ENCODE measurements around the gene MND1. TPM values are rescaled to one million over a fixed set of nuclear protein-coding genes. Genes with fewer than 3 reads are reported as not detected.

Gene MND1
- total RNA-seq, 1 donor from 2014 or later, result 18.8 TPM

DNA sequence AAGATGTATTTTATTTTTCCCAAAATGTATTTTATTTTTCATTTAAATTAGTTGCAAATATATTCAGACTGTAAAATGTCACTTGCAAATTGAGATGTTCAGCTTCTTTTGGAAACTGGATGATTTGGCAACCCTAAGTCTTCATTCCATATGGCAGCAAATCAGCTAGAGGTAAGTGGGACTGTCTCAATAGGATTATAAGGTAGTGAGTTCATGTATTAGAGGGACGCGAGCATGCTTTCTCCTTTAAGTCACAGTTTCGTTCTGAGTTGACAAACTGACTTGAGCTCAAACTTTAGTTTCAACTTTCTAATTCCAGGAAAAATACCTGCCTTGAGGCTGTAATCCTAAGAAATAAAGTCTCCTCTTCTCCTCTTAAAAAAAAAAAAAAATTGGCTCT lies 77.5 kb downstream of the MND1 start:
- intact Hi-C loops (cut with micrococcal nuclease), result no loop called here
- DNase-seq, result peak; percentile 73
- Mint-ChIP-seq H3K27me3 (no peaks in the 10 kb centered on the region), H3K36me3 (ENCODE audit: low read depth) (peaks cover 2% of the 10 kb centered on the region), H3K9me3 (no peaks in the 10 kb centered on the region), H3K4me3 (no peak overlapping the region), H3K27ac (no peak overlapping the region), H3K4me1 (peaks cover 25% of the 10 kb centered on the region)

DNA sequence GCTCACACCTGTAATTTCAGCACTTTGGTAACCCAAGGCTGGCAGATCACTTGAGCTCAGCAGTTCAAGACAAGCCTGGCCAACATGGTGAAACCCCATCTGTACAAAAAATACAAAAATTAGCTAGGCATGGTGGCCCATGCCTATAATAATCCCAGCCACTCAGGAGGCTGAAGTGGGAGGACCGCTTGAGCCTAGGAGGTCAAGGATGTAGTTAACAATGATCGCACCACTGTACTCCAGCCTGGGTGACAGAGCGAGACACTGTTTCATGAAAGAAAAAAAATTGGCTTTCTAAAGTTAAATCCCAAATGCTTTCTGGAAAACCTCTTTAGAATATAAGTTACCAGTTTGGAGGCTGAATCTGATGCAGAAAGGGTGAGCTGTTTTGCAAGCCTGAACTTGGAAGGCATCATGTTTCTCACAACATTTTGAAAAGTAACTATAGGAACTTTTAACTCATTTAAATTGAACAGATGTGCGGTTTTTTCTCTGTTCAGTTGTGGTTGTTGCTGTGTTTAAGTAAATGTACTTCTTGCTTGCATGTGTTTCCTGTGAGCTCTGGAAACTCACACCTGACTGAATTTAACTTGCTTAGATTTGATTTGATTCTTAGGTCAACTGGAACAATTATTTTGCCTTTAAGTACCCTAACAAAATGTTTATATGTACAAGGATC lies 81.9 kb downstream of the MND1 start:
- Mint-ChIP-seq H3K36me3 (ENCODE audit: low read depth) (no peaks in the 10 kb centered on the region), H3K9me3 (no peaks in the 10 kb centered on the region), H3K27ac (peak overlapping the region; percentile 70), H3K4me3 (peak overlapping the region; percentile 32), H3K27me3 (no peaks in the 10 kb centered on the region), H3K4me1 (peaks cover 43% of the 10 kb centered on the region)
- intact Hi-C loops (cut with micrococcal nuclease), result loop anchor here (5.0 kb wide), 1 partner anchor 34 kb away; no protein-coding TSS in a partner anchor
- DNase-seq, result peak; percentile 78

DNA sequence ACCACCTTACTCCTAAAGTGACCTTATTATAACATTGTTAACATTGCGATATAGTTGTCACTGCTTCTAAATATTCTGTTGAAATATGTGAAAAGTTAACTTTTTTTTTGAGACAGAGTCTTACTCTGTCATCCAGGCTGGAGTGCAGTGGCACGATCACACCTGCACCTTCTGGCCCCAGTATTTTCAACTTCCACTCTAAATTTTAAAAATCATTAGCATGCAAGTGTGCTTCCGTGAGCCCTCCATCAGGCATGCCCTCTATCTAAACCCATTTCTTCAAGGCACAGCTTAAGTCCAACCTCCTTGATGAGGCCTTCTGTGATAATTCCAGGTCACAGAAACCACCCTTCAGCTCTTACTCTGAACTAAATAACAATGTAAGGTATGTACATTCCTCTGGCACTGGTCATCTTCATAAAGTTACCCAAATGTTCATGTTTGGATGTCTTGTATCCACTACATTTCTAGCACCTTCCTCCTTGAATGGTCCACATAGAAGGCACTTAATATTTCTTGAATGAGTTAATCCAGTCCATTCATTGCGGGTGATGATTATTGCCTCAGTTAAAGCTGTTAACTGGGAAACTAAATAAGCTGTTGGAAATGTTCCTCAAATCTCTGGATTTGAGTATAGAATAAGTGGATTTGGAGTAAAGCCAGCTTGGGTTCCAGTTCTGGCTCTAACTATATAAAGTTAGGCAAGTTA lies 83.0 kb downstream of the MND1 start:
- DNase-seq, result no peak
- H3K4me1 Mint-ChIP-seq, result peaks cover 43% of the 10 kb centered on the region
- H3K36me3 Mint-ChIP-seq (ENCODE audit: low read depth), result no peaks in the 10 kb centered on the region
- H3K9me3 Mint-ChIP-seq, result no peaks in the 10 kb centered on the region
- no peak overlapping the region for H3K4me3 Mint-ChIP-seq
- intact Hi-C loops (cut with micrococcal nuclease), result loop anchor here (5.0 kb wide), 1 partner anchor 35 kb away; no protein-coding TSS in a partner anchor
- H3K27me3 Mint-ChIP-seq, result no peaks in the 10 kb centered on the region
- H3K27ac Mint-ChIP-seq, result peak overlapping the region; percentile 0

DNA sequence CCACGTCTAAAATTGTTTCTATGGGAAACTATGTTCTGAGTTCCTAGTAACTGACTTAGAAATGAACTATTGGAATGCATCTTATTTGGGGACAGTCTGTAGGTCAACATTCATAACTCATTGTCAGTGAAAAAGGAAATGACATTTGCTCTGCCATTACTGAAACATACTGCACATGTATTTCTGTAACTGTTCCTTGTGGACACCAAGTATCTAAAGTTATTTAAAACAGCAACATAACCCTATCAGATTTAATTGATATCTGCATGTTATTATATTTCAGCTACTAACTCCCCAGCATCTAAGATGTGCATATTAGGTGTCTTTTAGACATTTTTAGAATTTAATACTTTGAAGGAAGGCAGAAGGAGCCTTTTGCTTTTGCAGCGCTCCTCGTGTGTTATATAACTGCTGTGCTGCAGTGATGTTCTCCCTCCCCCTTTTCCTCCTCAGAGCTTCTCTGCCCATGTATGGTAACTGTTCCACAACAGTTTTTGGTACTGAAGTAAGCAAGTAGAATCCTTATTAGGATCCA lies 84.5 kb downstream of the MND1 start:
- no peak for DNase-seq
- Mint-ChIP-seq H3K9me3 (no peaks in the 10 kb centered on the region), H3K27ac (no peak overlapping the region), H3K4me3 (no peak overlapping the region), H3K27me3 (no peaks in the 10 kb centered on the region), H3K4me1 (peaks cover 50% of the 10 kb centered on the region), H3K36me3 (ENCODE audit: low read depth) (no peaks in the 10 kb centered on the region)
- intact Hi-C loops (cut with micrococcal nuclease), result loop anchor here (5.0 kb wide), 1 partner anchor 37 kb away; no protein-coding TSS in a partner anchor

DNA sequence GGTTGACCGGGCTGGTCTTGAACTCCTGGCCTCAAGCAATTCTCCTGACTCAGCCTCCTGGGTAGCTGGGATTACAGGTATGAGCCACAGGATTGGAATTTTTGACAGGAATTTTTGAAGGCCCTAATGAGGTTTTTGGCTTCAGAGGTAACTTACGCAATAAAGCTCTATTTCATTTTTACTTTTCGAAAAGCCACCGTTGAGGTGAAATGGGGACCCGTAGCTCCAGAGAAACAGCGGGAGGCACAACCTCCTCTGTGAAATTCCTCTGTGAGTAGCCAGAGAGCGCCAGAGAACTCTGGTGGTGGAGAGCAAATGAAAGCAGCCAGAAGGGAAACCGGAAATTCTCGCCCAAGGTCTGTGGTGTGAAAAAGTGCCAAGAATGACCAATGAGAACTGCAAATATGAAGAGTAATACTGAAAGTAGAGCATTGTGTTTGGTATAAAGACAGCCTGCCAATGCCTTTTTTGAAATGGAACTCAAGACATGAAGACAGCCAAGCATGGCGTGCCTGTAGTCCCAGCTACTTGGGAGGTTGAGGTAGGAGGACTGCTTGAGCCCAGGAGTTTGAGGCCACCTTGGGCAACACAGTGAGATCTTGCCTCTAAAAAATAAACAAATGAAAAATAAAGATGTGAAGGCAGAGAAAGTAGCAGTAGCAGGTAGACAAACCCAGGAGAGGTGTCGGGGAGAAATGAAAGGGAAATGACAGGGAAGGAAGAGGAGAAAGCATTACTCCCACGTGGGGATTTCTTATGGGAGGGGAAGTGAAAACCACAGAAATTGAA lies 88.7 kb downstream of the MND1 start:
- Mint-ChIP-seq H3K27ac (peak overlapping the region; percentile 91), H3K27me3 (peaks cover 1% of the 10 kb centered on the region), H3K4me1 (peaks cover 45% of the 10 kb centered on the region), H3K36me3 (ENCODE audit: low read depth) (no peaks in the 10 kb centered on the region), H3K4me3 (peak overlapping the region; percentile 83), H3K9me3 (no peaks in the 10 kb centered on the region)
- DNase-seq, result peak; percentile 93
- intact Hi-C loops (cut with micrococcal nuclease), result loop anchor here (1.0 to 10.0 kb wide), 7 partner anchors 34 to 278 kb away; no protein-coding TSS in a partner anchor

- H3K27ac Mint-ChIP-seq, result peak overlapping the region; percentile 91
- H3K27me3 Mint-ChIP-seq, result peaks cover 1% of the 10 kb centered on the region
- DNase-seq, result no peak
- peak overlapping the region; percentile 83 for H3K4me3 Mint-ChIP-seq
- H3K4me1 Mint-ChIP-seq, result peaks cover 47% of the 10 kb centered on the region
- intact Hi-C loops (cut with micrococcal nuclease), result loop anchor here (1.0 to 10.0 kb wide), 8 partner anchors 34 to 279 kb away; no protein-coding TSS in a partner anchor
- no peaks in the 10 kb centered on the region for H3K9me3 Mint-ChIP-seq
- no peaks in the 10 kb centered on the region for H3K36me3 Mint-ChIP-seq (ENCODE audit: low read depth)
Observed at GRCh38 chr4:153433754-153434105, 89.2 kb downstream of the MND1 start.

GRCh38 chr4:153434190-153434589 lies 89.7 kb downstream of the MND1 start:
- H3K36me3 Mint-ChIP-seq (ENCODE audit: low read depth), result no peaks in the 10 kb centered on the region
- peak overlapping the region; percentile 91 for H3K27ac Mint-ChIP-seq
- no peaks in the 10 kb centered on the region for H3K9me3 Mint-ChIP-seq
- intact Hi-C loops (cut with micrococcal nuclease), result loop anchor here (1.0 to 10.0 kb wide), 2 partner anchors 89 to 279 kb away; no protein-coding TSS in a partner anchor
- H3K4me3 Mint-ChIP-seq, result peak overlapping the region; percentile 83
- H3K27me3 Mint-ChIP-seq, result peaks cover 1% of the 10 kb centered on the region
- DNase-seq, result no peak
- peaks cover 47% of the 10 kb centered on the region for H3K4me1 Mint-ChIP-seq

DNA sequence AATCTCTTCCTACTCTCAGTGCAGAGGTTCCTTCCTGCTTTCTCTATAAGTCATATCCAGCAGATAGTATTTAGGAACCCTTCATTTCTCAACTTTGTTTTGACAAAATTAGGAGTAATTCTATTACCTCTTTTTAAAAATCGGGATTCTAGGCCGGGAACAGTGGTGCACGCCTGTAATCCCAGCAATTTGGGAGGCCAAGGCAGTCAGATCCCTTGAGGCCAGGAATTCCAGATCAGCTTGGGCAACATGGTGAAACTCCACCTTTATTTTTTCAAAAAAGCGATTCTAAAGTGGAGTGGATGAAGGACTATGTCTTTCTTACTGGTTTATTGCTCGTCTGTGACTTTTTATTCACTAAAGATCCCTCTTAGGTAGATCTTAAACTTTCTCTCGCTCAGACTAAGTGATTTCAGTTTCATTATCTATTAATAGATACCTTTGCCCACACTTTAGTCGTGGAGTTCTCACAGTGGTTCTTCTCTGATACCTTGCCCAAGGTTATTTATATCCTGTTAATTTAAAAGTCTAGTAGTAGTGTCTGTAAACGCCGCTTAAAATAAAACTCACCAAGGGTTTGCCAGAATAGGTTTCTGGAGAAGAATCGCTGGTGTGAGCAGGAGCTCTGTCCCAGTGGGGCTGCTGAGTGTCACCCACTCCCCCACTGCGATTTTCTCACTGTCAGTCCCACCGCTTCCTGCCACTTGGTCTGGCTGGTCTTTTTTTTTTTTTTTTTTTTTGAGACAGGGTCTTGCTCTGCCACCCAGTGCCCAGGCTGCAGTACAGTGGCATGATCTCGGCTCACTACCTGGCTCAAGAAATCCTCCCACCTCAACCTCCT lies 94.6 kb downstream of the MND1 start:
- H3K27ac Mint-ChIP-seq, result peak overlapping the region; percentile 75
- H3K27me3 Mint-ChIP-seq, result peaks cover 3% of the 10 kb centered on the region
- peak; percentile 76 for DNase-seq
- H3K4me1 Mint-ChIP-seq, result peaks cover 27% of the 10 kb centered on the region
- no peaks in the 10 kb centered on the region for H3K9me3 Mint-ChIP-seq
- H3K4me3 Mint-ChIP-seq, result peak overlapping the region; percentile 80
- intact Hi-C loops (cut with micrococcal nuclease), result loop anchor here (1.0 to 10.0 kb wide), 4 partner anchors 11 to 284 kb away; no protein-coding TSS in a partner anchor
- H3K36me3 Mint-ChIP-seq (ENCODE audit: low read depth), result no peaks in the 10 kb centered on the region

DNA sequence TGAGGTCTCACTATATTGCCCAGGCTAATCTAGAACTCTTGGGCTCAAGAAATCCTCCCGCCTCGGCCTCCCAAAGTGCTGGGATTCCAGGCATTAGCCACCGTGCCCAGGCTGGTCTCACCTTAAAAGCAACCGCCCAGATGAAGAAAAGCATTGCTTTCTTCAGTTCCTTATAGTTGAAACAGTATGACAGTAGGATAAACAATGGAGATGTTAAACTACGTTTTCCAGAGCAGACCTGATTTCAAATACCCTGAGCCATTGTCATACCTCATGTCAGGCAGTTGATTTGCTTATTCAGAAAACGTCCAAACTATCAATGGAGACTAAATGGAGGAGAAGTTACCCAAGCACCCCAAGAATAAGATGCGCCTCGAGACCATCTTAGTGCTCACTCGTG lies 95.3 kb downstream of the MND1 start:
- peaks cover 3% of the 10 kb centered on the region for H3K27me3 Mint-ChIP-seq
- peaks cover 22% of the 10 kb centered on the region for H3K4me1 Mint-ChIP-seq
- H3K4me3 Mint-ChIP-seq, result no peak overlapping the region
- H3K36me3 Mint-ChIP-seq (ENCODE audit: low read depth), result no peaks in the 10 kb centered on the region
- H3K27ac Mint-ChIP-seq, result no peak overlapping the region
- DNase-seq, result no peak
- intact Hi-C loops (cut with micrococcal nuclease), result loop anchor here (1.0 to 10.0 kb wide), 4 partner anchors 10 to 285 kb away; no protein-coding TSS in a partner anchor
- no peaks in the 10 kb centered on the region for H3K9me3 Mint-ChIP-seq

- intact Hi-C loops (cut with micrococcal nuclease), result no loop called here
- no peak overlapping the region for H3K27ac Mint-ChIP-seq
- no peak overlapping the region for H3K4me3 Mint-ChIP-seq
- H3K9me3 Mint-ChIP-seq, result no peaks in the 10 kb centered on the region
- DNase-seq, result no peak
- peaks cover 22% of the 10 kb centered on the region for H3K4me1 Mint-ChIP-seq
- peaks cover 3% of the 10 kb centered on the region for H3K27me3 Mint-ChIP-seq
- no peaks in the 10 kb centered on the region for H3K36me3 Mint-ChIP-seq (ENCODE audit: low read depth)
Observed at GRCh38 chr4:153440475-153440874, 96.0 kb downstream of the MND1 start.

DNA sequence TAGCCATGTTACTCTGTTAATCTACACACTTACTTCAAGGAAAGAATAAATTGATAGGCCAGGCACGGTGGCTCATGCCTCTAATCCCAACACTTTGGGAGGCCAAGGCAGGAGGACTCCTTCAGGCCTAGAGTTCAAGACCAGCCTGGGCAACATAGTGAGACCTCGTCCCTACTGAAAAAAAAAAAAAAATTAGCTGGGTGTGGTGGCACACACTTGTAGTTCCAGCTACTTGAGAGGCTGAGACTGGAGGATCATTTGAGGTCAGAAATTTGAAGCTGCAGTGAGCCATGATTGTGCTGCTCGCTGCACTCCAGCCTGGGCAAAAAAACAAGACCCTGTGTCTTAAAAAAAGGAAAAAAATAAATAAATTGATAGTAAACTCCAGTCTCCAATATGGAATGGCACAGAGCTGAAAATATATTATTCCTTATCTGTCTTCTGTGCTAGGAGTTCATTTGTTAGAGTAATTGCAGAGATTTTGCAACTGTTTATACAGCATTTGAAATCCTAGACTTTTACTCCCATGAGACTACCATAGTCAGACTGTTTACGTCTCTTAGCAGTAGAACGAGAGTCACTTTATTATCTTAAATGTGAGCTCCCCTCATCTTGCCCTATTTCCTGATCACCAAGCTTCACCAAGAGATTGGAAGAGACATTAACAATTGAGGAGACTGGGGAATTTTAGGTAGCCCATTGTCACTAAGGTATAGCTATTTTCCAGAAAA lies 102.9 kb downstream of the MND1 start:
- intact Hi-C loops (cut with micrococcal nuclease), result no loop called here
- no peaks in the 10 kb centered on the region for H3K27me3 Mint-ChIP-seq
- no peak overlapping the region for H3K4me3 Mint-ChIP-seq
- H3K9me3 Mint-ChIP-seq, result no peaks in the 10 kb centered on the region
- no peak for DNase-seq
- H3K36me3 Mint-ChIP-seq (ENCODE audit: low read depth), result no peaks in the 10 kb centered on the region
- no peak overlapping the region for H3K27ac Mint-ChIP-seq
- H3K4me1 Mint-ChIP-seq, result peaks cover 11% of the 10 kb centered on the region

DNA sequence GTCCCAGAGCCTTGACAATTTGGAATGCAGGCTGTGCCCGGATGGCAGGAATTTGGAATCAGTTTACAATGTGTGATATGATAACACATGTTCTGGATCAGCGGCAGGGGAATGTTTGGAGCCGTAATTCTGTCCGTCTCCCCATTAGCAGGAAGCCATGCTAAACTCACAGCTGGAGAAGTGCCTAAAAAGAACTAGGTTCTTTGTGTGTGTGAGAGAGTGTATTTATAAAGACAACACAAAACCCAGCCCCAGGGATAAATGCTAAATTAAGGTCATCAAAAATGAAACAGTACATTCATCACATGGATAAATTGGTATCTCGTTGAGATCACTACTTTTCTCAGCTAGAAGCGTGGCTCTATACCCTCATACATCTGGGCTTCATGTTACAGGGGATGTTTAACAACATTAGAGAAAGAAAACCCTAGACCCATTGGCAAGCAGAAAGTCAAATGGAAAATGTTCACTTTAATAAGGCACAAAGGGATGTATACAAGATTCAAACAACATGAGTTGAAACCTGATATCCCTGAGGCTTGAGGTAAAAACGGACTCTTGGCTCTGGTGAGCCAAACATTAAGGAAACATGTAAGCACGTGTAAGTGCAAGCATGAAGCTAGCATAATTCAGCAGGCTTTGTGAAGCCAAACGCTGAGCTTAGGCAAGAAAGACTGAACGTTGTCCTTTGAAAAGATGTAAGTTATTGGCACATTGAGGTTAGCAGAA lies 103.7 kb downstream of the MND1 start:
- H3K27ac Mint-ChIP-seq, result no peak overlapping the region
- no peaks in the 10 kb centered on the region for H3K9me3 Mint-ChIP-seq
- H3K4me1 Mint-ChIP-seq, result peaks cover 14% of the 10 kb centered on the region
- H3K36me3 Mint-ChIP-seq (ENCODE audit: low read depth), result no peaks in the 10 kb centered on the region
- H3K27me3 Mint-ChIP-seq, result no peaks in the 10 kb centered on the region
- no peak for DNase-seq
- intact Hi-C loops (cut with micrococcal nuclease), result no loop called here
- no peak overlapping the region for H3K4me3 Mint-ChIP-seq
